Breast epithelium (tissue), 3 donors: ENCODE results near the gene AHCTF1.

Experiments used
- POLR2A ChIP-seq: fragments of 450-650 bp; IDR thresholded peaks from one replicate; pipeline ENCODE4 v1.6.1; 2016; ENCODE audit warnings: antibody characterized with exemption, mild to moderate bottlenecking, moderate library complexity
- POLR2AphosphoS5 ChIP-seq, 3 donors: sonication (generic); formaldehyde crosslinking; IDR thresholded peaks; one replicate each; pipeline ENCODE4 v1.6.1; 2017; ENCODE audit warnings: antibody characterized with exemption in 3 of 3
- TF ChIP-seq, protein P1 (sequence below), 3 donors: fragments of 450-650 bp; IDR thresholded peaks; one replicate each; pipeline ENCODE4 v1.5.1; 2016 to 2017; ENCODE audit warnings: antibody characterized with exemption in 3 of 3, mild to moderate bottlenecking in 3 of 3, moderate library complexity in 3 of 3

DNA sequence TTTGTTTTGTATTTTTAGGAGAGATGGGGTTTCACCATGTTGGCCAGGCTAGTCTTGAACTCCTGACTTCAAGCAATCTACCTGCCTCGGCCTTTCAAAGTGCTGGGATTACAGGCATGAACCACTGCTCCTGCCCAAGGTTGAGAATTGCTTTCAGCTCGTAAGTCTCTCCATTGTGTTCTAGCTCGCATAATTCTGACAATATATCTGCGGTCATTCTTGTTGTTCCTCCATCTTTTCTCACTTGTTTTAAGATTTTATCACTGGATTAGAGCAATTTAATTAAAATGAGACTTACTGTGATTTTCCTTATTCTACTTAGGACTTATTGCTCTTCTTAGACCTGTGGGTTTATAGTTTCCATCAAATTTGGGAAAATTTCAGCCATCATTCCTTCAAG is 102.9 kb downstream of the AHCTF1 start:
- TF ChIP-seq, protein P1, sequence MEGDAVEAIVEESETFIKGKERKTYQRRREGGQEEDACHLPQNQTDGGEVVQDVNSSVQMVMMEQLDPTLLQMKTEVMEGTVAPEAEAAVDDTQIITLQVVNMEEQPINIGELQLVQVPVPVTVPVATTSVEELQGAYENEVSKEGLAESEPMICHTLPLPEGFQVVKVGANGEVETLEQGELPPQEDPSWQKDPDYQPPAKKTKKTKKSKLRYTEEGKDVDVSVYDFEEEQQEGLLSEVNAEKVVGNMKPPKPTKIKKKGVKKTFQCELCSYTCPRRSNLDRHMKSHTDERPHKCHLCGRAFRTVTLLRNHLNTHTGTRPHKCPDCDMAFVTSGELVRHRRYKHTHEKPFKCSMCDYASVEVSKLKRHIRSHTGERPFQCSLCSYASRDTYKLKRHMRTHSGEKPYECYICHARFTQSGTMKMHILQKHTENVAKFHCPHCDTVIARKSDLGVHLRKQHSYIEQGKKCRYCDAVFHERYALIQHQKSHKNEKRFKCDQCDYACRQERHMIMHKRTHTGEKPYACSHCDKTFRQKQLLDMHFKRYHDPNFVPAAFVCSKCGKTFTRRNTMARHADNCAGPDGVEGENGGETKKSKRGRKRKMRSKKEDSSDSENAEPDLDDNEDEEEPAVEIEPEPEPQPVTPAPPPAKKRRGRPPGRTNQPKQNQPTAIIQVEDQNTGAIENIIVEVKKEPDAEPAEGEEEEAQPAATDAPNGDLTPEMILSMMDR (IDR thresholded peaks at IDR 0.05): no peak
- TF ChIP-seq POLR2A (no peak), POLR2AphosphoS5 (IDR thresholded peaks at IDR 0.05) (no peak)
